Upper lobe of left lung (tissue), 4 donors: ENCODE measurements around the gene ADCY9.

Experiments used
- CTCF ChIP-seq, 6 experiments: fragments of 450-650 bp in 4 of 6; fragments of 200-600 bp in 2 of 6; sonication (generic) in 2 of 6; IDR thresholded peaks; one replicate each; pipeline ENCODE4 v1.5.1; 2016 to 2019; ENCODE audit warnings: antibody characterized with exemption in 6 of 6
- EP300 ChIP-seq, 4 donors: sonication (generic); formaldehyde crosslinking; IDR thresholded peaks; one replicate each; pipeline ENCODE4 v1.5.1; 2017; ENCODE audit warnings: antibody characterized with exemption in 4 of 4, control low read depth in 2 of 4
- POLR2A ChIP-seq, 4 donors: fragments of 450-650 bp; IDR thresholded peaks; one replicate each; pipeline ENCODE4 v1.5.1; 2016 to 2017; ENCODE audit warnings: antibody characterized with exemption in 4 of 4, mild to moderate bottlenecking in 2 of 4
- POLR2AphosphoS5 ChIP-seq, 2 donors: sonication (generic); formaldehyde crosslinking; IDR thresholded peaks; one replicate each; pipeline ENCODE4 v1.5.1; 2017; ENCODE audit warnings: antibody characterized with exemption in 2 of 2

- TF ChIP-seq CTCF (IDR thresholded peaks at IDR 0.05) (no peak), POLR2A (IDR thresholded peaks at IDR 0.05) (no peak), POLR2AphosphoS5 (IDR thresholded peaks at IDR 0.05) (no peak), EP300 (IDR thresholded peaks at IDR 0.05) (no peak)
These were observed 45.3 kb downstream of the ADCY9 start for GRCh38 chr16:4070936-4071335.
